22Rv1 (cell line): ENCODE results near the gene EIF3D.

Source experiments
- CTCF ChIP-seq: fragments of 450-650 bp; IDR thresholded peaks from 2 replicates; pipeline ENCODE4 v1.5.1; 2017; ENCODE audit warnings: mild to moderate bottlenecking
- ZFX ChIP-seq: fragments of 450-650 bp; IDR thresholded peaks from 2 replicates; pipeline ENCODE4 v1.6.1; 2017; ENCODE audit warnings: antibody characterized with exemption, borderline replicate concordance

DNA sequence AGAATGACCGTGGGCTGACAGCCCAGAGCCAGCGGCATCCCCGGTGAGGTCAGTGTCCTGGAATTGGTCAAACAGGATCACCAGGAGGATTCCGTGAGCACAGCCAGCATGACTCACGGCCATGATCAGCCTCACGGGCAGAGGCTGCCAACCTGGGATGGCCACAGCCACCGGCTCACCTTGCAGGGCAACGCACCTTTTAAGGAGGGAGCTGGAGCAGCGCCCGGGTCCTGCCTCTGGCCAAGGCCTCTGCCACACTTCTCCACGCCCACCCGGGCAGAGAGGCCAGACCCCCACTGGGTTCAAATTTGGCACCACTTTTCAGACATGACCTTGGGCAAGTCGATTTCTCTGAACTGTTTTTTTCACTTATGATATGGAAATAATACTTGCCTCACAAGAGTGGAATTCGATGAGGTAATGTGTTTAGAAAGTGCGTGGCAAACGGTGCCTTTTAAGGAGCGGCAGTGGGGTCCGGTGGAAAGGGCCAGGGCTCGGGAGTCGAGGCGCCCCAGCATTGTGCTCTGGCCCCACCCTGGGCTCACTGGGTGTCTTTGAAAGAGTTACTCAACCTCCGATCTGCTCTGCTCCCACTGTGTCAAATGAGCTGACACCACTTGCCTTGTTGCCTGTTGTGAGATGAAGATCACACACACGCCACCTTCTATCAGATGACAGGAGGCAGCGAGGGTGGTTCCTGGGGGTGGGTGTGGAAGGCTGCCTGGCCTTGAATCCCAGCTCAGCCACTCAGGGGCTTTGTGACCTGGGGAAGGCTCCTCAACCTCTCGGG is 63.5 kb downstream of the EIF3D start:
- TF ChIP-seq CTCF (no peak), ZFX (no peak)
